ENCODE data around the gene LUC7L2. TPM values are rescaled to one million over a fixed set of nuclear protein-coding genes. Genes with fewer than 3 reads are reported as not detected.
"Not testable (repeated sequence)": the region's sequence is repeated elsewhere in the genome, so short reads cannot be mapped to it uniquely, and the experiment has no call there.

LUC7L2 gene
- total RNA-seq, 1 donor from 2014 or later: 74.6 TPM

GRCh38 chr7:139455789-139456188, 96.1 kb downstream of the LUC7L2 start:
- Histone ChIP-seq H3K4me1 (no peaks in the 10 kb centered on the region), H3K27ac (no peak overlapping the region), H3K4me3 (no peak overlapping the region), H3K36me3 (no peaks in the 10 kb centered on the region), H3K9me3 (no peaks in the 10 kb centered on the region), H3K27me3 (ENCODE audit: low read depth) (no peaks in the 10 kb centered on the region)
- ATAC-seq: no peak
- intact Hi-C loops (cut with DNase I): no loop called here
- DNase-seq: no peak
- TF ChIP-seq, protein P1, sequence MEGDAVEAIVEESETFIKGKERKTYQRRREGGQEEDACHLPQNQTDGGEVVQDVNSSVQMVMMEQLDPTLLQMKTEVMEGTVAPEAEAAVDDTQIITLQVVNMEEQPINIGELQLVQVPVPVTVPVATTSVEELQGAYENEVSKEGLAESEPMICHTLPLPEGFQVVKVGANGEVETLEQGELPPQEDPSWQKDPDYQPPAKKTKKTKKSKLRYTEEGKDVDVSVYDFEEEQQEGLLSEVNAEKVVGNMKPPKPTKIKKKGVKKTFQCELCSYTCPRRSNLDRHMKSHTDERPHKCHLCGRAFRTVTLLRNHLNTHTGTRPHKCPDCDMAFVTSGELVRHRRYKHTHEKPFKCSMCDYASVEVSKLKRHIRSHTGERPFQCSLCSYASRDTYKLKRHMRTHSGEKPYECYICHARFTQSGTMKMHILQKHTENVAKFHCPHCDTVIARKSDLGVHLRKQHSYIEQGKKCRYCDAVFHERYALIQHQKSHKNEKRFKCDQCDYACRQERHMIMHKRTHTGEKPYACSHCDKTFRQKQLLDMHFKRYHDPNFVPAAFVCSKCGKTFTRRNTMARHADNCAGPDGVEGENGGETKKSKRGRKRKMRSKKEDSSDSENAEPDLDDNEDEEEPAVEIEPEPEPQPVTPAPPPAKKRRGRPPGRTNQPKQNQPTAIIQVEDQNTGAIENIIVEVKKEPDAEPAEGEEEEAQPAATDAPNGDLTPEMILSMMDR (IDR thresholded peaks at IDR 0.05): no peak

GRCh38 chr7:139456511-139456910, 96.8 kb downstream of the LUC7L2 start:
- intact Hi-C loops (cut with DNase I): no loop called here
- Histone ChIP-seq H3K9me3 (no peaks in the 10 kb centered on the region), H3K27ac (no peak overlapping the region), H3K36me3 (no peaks in the 10 kb centered on the region), H3K27me3 (ENCODE audit: low read depth) (no peaks in the 10 kb centered on the region), H3K4me1 (no peaks in the 10 kb centered on the region), H3K4me3 (no peak overlapping the region)
- ATAC-seq (no peak), DNase-seq (no peak)
- TF ChIP-seq, protein P1 (IDR thresholded peaks at IDR 0.05): no peak

- Histone ChIP-seq H3K27ac (no peak overlapping the region), H3K36me3 (no peaks in the 10 kb centered on the region), H3K4me3 (no peak overlapping the region), H3K4me1 (no peaks in the 10 kb centered on the region), H3K9me3 (no peaks in the 10 kb centered on the region), H3K27me3 (ENCODE audit: low read depth) (no peaks in the 10 kb centered on the region)
- TF ChIP-seq, protein P1 (IDR thresholded peaks at IDR 0.05): no peak
- DNase-seq: no peak
- ATAC-seq: peak; percentile 61 to 69
- intact Hi-C loops (cut with DNase I): no loop called here
Measured at GRCh38 chr7:139457153-139457946, 97.7 kb downstream of the LUC7L2 start.

DNA sequence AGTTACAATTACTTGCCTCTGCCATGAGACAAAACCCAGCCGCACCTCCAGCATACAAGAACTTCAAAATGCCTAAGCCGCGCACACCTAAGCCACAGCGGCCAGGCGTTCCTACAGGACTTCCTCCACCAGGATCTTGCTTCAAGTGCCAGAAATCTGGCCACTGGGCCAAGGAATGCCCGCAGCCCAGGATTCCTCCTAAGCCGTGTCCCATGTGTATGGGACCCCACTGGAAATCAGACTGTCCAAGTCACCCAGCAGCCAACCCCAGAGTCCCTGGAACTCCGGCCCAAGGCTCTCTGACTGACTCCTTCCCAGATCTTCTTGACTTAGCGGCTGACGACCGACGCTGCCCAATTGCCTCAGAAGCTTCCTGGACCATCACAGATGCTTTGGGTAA, 103.7 kb downstream of the LUC7L2 start:
- H3K36me3 ChIP-seq; H3K27me3 ChIP-seq (ENCODE audit: low read depth); H3K27ac ChIP-seq; DNase-seq; H3K9me3 ChIP-seq; ATAC-seq; H3K4me3 ChIP-seq; intact Hi-C loops (cut with DNase I); H3K4me1 ChIP-seq: not testable (repeated sequence)

DNA sequence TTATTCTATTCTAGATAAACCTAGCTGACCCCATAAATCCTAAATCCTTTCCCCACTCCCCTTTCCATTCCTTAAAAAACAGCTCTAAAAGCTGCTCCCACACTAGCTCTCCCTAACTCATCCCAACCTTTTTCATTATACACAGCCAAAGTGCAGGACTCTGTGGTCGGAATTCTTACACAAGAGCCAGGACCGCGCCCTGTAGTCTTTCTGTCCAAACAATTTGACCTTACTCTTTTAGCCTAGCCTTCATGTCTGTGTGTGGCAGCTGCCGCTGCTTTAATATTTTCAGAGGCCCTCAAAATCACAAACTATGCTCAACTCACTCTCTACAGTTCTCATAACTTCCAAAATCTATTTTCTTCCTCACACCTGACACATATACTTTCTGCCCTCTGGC, 104.8 kb downstream of the LUC7L2 start:
- H3K27ac ChIP-seq; H3K27me3 ChIP-seq (ENCODE audit: low read depth); H3K36me3 ChIP-seq; H3K4me3 ChIP-seq; ATAC-seq; H3K4me1 ChIP-seq; H3K9me3 ChIP-seq; DNase-seq; intact Hi-C loops (cut with DNase I): not testable (repeated sequence)

GRCh38 chr7:139465072-139465471, 105.4 kb downstream of the LUC7L2 start:
- ATAC-seq; H3K36me3 ChIP-seq; H3K4me3 ChIP-seq; intact Hi-C loops (cut with DNase I); H3K27ac ChIP-seq; H3K4me1 ChIP-seq; H3K27me3 ChIP-seq (ENCODE audit: low read depth); DNase-seq; H3K9me3 ChIP-seq: not testable (repeated sequence)

DNA sequence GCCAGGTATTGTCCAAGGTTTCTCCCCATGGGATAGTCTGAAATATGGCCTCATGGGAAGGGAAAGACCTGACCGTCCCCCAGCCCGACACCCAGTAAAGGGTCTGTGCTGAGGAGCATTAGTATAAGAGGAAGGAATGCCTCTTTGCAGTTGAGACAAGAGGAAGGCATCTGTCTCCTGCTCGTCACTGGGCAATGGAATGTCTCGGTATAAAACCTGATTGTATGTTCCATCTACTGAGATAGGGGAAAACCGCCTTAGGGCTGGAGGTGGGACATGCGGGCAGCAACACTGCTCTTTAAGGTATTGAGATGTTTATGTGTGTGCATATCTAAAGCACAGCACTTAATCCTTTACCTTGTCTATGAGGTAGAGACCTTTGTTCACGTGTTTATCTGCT, 108.0 kb downstream of the LUC7L2 start:
- H3K4me3 ChIP-seq; intact Hi-C loops (cut with DNase I); H3K27me3 ChIP-seq (ENCODE audit: low read depth); DNase-seq; ATAC-seq; H3K4me1 ChIP-seq; H3K9me3 ChIP-seq; H3K36me3 ChIP-seq: not testable (repeated sequence)
- peak overlapping the region; percentile 9 for H3K27ac ChIP-seq

DNA sequence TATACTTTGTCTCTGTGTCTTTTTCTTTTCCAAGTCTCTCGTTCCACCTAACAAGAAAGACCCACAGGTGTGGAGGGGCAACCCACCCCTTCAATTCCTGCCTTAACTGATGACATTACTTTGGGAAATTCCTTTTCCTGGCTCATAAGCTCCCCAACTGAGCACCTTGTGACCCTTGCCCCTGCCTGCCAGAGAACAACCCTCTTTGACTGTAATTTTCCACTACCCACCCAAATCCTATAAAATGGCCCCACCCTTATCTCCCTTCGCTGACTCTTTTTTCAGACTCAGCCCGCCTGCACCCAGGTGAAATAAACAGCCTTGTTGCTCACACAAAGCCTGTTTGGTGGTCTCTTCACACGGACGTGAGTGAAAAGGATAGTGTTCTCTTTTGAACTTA, 108.6 kb downstream of the LUC7L2 start:
- H3K36me3 ChIP-seq; ATAC-seq; DNase-seq; H3K4me3 ChIP-seq; H3K4me1 ChIP-seq; intact Hi-C loops (cut with DNase I); H3K27ac ChIP-seq; H3K9me3 ChIP-seq; H3K27me3 ChIP-seq (ENCODE audit: low read depth): not testable (repeated sequence)

All from lower lobe of right lung (tissue), 2 donors.